ENCODE measurements around the gene ITK.

ITK gene

DNA sequence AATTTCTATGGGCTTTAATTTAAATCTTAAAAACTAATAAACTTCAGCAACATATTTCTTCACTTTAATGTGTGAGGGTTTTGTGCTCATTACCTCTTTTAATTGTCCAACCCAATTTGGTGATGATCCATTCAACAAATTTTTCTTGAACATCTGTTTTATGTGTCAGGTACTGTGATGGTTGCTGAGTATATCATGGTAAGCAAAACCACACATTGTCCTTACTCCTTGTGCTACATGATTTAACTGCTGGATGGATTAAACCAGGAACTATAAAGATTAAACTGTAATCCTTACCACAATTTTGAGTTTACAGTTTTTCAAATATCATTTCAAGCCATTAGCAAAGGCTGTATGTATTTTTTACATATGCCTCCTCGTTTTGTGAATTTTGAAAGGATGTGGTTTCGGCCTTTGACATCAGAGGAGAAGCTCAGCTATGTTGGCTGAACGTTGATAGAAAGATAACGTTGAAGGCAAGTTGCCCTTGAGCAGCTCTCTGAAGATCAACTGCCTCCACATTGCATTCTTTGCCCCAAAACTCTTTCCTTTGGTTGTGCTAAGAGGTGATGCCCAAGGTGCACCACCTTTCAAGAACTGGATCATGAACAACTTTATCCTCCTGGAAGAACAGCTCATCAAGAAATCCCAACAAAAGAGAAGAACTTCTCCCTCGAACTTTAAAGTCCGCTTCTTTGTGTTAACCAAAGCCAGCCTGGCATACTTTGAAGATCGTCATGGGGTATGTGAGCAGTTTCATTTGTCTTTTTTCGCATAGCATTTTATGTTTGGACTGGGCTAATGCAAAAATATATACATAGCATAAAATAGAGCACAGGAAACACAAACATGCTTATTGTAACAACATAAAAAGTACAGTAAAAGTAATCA is at the start of gene ITK:
ITK (plus strand) TSS at position 467 of the 891 bp plus-strand sequence; CDS start at position 605, 138 bp downstream.
- DNase-seq = peak in 1 of 2 experiments; percentile 42

DNA sequence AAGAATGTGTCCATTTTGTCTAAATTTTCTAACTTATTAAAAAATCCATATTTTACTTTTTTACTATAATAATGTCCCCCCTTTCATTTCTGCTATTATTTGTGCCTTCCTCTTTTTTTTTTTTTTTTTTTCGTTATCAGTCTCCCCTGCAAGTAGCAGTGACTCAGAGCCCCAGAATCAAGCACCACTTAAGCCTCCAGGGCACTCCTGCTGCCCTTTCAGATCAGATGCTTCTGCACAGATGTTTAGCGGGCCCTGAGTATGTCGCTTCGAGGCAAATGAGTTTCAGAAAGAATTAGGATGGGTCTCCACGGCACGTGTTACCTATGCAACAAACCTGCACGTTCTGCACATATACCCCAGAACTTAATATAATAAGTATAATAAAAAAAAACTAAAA is 49.7 kb upstream of the ITK start:
- DNase-seq = no peak

DNA sequence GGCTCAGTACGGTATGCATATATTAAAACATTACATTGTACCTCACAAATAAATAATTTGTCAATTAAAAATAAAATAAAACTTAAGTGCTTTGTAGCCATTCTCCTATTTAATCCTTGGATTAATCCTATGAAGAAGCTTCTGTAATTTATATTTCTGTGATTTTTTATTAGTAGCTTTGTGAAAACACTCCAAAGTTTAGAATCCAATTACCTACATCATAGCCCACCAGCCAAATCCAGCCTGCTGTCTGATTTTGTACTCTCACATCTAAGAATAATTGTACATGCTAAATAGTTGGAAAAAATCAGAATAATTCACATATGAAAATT is 48.4 kb upstream of the ITK start:
- DNase-seq = no peak

DNA sequence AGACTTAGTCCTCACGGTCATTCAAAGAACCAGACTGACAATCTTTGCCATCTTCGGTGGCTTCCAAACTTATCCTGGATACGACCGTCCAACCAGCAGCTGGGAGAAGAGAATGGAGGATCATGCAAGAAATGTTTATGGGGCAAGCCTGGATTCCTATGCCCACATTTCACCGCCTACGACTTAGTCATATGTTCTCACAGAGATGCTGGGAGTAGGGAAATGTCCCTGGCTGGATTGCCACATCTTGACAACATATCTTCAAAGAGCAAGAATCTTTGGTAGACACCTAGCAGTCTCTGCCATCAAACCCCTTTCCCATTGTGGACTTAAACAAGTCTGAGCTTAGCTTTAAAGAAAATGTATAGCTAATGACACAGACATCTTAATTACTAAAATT is 42.9 kb upstream of the ITK start:
- no peak for DNase-seq

DNA sequence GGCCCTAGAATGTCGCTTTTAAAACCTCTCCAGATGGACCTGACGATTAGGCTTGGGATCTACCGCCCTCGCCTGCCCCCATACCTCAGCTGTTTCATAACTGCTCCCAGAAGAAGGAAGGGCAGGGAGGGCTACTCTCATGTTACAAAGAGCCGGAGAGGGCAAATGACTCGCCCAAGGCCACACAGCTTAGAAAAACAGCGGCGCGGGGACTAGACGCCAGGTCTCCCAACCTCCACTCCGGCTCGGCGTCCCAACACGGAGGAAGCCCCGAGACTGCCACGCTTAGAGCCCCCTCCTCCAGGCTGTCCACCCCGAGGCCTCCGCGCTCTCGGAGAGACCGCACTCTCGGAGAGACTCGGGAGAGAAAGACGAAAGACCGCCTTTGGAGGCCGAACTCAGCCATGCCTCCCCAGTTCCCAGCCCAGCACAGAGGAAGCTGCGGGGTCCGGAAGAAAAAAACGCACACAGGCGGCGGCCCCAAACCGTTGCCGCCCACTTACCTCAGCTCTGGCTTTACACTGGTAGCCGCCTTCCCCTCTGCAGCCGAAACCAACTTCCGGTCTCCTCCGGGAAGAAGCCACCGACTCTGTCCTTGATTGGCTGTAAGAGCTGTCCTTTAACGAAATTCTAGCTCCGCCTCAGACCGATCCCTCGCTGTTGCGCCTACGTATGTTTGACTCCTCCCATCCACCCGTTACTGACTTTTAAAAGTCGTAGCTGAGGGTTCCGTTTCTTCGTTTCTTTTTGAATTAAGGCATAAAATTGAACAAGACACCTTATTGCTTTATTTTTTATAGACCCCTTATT is 38.1 kb upstream of the ITK start, which contains the start of gene MED7:
MED7 (minus strand) TSS at position 549 of the 810 bp plus-strand sequence. CDS start 3,434 bp downstream, outside the sequence.
- peak; percentile 75 to 94 for DNase-seq

DNA sequence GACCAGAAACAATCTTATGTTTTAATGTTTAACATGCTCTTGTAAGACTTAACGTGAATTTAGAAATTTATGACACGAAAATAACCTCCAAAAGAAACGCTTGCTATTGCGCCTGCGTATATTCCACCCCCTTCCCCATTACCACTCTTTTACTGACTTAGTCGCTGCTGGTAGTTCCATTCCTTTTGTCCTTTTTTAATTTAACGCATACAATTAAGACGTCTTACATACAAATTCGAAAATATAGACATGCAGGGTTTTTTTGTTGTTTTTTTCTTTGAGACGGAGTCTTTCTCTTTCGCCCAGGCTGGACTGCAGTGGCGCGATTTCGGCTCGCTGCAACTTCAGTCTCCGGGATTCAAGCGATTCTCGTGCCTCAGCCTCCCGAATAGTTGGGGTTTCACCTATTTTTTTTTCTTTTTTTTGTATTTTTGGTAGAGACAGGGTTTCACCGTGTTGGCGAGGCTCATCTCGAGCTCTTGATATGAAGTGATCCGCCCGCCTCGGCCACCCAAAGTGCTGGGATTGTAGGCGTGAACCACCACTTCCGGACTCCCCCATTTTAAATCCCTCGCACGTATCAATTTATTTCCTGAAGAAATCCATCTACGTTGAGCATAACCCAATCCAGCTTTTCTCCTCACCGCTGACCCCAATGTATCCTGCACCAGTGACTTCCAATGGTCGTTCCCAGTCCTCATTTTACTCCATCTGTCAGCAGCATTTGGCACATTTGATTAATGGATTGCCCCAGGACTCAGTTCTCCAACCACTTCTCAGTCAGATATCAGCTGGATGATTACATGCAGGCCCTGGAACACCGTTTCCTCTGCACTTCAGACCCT is 37.3 kb upstream of the ITK start:
- peak; percentile 33 to 36 for DNase-seq

DNA sequence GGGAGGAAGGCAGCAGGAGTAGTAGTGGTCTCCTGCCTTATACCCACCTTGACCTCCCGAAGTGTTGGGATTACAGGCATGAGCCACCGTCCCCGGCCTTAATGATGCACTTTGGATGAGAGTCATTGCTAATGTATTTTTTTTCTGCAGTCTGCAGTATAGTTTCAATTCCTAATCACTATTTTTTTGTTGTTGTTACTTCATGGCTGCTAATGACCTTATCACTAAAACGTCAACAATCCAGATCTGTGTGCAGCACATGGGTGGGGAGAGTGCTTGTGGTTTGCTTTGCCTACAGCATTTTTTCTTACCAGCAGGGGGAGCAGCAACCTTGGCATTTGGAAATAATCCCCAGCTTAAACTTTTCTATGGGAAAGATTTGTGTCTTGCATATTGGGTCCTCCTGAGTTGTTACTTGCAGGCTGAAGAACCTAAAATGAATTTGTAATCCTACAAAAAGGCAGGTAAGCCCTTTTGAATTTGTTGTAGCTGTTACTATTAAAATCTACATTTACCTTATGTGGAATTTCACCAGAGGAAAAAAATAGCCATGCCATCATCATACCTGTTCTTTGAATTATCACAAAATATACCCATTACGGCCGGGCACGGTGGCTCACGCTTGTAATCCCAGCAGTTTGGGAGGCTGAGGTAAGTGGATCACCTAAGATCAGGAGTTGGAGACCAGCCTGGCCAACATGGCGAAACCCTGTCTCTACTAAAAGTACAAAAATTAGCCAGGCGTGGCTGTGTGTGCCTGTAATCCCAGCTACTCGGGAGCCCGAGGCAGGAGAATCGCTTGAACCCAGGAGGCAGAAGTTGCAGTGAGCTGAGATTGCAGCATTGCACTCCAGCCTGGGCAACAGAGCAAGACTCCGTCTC is 31.7 kb upstream of the ITK start:
- peak; percentile 69 to 77 for DNase-seq

DNA sequence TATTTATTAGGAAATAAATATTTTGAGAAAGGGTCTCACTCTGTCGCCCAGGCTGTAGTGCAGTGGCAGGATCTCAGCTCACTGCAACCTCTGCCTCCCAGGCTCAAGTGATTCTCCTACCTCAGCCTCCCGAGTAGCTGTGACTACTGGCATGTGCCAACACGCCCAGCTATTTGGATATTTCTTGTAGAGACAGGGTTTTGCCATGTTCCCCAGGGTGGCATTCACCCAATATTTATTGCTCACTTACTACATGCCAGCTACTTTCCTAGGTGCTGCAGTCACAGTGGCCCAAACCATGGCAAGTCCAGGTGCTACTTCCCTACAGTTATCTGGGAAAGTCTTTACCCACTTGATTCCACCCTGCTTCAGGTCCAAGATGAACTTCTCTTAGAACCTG is 29.6 kb upstream of the ITK start:
- DNase-seq = no peak

DNA sequence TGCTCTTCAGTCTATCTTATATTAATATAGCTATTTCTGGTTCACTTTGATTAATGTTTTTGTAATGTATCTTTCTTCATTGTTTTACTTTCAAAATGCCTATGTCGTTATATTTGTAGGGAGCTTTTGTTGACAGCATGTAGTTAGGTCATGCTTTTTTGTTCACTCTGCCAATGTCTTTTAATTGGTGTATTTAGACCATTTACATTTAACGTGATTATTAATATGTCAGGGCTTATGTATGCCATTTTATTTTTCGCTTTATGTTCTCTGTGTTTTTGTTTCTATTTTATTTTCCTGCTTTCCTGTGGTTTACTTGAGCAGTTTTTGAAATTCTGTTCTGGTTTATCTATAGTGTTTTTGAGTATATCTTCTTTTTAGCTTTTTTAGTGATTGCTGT is 25.3 kb upstream of the ITK start:
- no peak for DNase-seq

DNA sequence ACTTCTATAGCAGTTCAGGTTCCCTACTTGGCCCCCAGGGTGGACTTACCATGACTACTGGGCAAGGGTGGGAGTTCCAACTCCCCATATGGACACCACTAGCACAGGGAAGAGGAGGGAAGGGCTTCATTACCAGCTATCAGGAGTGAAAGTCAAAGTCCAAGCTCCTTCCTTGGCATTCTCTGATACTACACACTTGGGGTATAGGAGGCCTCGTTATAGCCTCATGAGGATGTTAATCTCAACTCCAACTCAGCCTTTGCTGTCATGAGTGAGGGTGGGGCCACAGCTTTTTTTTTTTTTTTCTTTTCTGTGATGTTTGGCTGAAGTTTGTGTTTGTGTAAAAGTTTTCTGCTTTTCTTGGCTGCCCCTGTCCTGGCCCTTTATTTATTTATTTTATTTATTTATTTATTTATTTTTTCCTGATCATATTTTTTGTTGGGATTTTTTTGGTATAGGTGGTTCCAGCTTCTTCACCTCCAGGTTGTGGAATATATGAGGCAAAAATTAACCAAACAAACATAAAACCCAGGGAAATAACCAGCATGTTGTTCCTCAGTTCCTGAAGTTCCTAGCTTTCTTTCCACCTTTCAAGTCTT is 23.2 kb upstream of the ITK start:
- no peak for DNase-seq

DNA sequence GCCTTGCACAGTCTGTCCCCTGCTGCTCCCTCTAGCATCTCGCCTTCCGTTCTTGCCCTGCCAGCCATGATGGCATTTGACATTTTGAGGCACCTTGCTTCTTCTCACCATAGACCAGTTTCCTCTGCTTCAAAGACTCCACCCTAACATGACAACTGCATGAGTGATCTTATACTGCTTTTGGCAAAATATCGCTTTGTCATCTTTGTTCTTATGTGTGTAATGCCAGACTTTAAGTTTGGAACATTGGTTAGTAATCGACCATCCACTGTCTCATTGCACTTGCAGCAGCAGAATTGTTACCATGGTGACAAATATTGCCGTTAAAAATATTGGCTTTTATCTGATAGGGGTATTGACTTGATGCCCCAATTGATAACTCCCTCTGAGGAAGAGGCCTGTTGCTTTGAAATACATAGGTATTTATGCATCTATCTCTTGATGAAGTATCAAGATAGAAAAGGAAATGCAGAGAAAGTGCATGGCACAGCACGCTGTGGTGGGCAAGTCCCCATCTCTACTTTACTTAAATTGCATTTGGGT is 21.4 kb upstream of the ITK start:
- peak in 1 of 2 experiments; percentile 48 for DNase-seq

DNA sequence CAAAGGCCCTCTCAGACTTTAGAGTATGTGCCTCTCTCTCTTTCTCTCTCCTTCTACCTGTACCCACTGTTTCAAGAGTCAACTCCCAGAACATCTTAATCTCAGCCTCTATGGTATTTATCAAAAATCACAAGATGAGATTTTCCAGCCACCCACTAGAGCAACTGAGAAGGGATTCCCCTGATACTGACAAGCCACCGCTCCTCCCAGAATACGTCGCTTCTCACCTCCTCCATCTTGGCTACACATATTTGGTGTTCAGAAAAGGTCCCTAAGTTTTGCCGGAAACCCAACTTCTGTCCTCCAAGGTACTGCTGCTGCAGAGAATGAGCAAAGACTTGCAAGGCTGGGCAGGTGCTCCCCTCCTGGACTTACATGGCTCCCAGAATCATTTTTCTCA is 20.6 kb upstream of the ITK start:
- DNase-seq = peak in 1 of 2 experiments; percentile 52

DNA sequence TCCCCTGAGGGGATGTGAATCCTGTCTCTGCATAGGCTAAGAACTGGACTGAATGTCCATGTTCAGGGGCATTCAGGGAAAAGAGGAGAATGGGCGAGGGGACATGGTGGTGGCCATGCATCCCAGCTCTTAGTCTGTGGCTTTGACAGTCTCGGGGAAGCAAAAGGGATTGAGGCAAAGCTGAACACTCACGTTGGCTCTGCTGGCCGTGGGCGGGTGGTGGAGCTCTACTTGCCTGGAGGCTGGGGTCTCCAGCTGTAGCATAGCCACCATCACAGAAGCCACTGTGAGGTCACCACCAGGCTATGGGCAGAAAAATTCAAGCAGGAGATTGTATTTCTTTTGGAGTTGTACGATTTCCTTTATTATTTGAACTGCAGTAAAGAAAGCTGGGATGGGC is 18.6 kb upstream of the ITK start:
- no peak for DNase-seq

DNA sequence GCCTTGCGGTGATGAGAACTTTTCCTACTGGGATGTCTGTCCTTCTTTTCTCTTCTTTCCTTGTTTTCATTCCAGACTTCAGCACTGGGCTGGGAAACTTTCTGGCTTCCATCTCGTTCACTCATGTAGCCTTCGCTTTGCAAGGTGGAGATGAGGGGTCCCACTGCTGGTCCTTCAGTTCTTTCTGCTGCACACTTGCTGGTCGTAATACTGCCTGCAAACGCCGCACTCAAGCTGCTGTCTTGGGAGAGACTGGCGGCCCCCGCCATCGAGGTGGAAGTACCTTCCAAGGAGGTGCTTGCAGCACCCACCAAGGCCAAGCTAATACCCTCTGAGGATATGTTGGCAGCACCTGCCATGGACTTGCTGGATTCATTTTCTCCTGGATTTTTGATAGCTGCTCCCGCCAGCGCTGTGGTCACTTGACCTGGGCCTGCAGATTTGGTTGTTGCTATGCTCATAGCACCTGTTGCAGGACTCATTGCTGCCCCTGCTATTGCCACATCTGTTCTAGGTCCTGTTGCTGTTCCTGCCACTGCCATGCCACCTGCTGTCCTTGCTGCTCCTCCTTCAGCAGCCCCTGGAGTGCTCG is 17.6 kb upstream of the ITK start:
- no peak for DNase-seq

DNA sequence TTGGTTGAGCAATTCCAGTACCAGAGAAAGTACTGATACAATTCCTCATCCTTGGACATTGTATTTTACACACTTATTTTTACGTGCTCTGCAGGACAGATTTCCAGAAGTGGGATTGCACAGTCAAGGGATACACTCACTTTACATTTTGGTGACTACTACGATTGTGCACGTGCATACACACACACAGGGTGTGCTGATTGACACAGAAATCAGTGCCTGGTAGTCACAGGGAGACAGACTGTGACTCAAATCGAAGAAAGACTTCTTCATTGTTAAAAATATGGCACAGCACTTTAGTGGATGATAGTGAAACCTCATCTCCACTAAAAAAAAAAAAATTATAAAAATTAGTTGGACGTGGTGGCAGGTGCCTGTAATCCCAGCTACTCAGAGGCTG is 16.1 kb upstream of the ITK start:
- no peak for DNase-seq

DNA sequence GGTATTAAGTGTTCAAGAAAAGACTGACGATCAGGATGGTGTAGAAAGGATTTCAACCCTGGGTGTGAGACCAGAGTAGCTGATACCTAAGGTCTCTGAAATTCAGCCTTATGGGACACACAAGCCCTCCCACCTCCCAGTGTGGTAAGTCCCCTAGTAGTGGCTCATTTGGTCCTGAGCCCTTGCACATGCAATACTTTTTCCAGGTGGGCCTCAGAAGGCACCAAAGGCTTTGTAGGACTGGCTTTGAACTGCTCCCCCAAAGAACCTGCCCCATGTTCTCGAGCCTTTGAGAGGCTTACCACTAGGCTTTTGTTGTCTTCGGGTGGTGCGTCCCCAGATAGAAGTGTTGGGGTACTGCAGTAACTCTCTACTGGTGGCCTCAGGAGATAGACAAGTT is 15.4 kb upstream of the ITK start:
- no peak for DNase-seq

DNA sequence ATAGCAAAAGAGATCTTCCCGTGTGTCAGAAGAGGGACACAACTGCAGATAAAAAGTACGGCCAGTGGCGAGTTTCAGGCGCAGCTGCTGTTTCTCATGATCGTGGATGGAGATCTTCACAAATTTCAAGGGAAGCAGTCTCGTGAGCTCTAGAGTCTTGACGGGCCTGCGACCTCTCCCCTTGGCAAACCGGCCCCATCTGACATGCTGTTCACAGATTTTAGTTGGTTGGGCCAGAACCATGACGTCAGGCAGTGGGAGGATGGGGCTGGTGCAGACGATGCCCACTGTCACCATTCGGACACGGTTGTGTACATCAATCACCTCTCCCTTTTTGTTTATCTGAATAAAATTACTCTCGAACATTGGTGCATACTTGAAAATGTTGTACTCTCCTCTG is 15.0 kb upstream of the ITK start:
- no peak for DNase-seq

DNA sequence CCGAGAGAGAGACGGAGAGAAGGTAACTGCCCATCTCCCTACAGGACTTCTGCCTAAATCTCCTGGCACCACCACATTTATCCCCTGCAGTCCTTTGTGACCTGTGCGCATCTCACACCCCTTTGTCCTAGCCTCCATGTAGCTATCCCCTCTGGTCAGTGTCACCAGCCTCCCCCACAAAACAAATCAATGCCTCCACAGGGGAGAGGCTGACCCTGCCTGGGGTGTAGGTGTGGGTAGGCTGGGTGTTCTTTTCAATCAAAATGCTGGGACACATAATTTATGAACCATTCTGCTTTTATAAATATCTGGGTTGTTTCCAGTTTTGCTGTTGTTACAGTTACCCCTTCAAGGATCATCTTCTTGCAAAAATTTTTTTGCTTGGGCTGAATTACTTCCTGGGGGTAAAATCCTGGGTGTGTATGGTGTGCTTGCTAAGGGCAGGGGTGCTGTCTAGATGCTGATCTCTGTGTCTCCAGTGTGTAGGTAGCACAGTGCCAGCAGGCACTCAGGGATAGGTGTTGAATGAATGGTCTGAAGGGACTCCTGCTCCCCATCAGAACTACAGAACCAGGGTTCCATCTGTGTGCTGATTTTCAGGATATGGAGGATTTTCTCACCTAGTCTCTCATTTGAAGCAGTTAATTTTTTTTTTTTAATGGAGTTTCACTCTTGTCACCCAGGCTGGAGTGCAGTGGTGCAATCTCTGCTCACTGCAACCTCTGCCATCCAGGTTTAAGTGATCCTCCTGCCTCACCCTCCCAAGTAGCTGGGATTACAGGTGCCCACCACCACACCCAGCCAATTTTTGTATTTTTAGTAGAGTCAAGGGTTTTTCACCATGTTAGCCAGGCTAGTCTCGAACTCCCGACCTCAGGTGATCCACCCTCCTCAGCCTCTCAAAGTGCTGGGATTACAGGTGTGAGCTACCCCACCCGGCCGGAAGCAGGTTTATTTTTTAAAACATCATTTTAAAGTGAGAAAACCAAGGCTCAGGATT is 14.1 kb upstream of the ITK start, which contains the start of gene GARIN3:
GARIN3 (minus strand) TSS at position 51 of the 1,000 bp plus-strand sequence. CDS start 96 bp downstream, outside the sequence.
- DNase-seq = no peak

DNA sequence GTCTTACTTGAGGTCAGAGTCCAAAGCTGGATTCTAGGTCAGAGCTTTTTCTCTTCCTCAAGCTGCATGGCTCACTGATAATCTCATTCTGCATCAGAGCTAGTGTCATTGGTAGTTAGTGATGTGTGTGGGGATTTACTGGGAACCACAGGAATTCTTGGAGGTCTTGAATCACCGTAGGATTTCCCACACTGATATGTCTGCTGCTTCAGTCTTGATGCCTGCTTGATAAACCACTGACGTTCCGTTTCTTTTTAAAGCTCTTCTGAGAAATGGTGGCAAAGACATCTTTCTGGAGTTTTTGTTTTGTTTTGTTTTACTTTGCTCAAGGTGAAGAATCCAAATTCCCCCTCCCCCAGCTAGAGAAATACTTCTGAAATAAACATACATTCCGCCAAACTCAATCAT is 13.4 kb upstream of the ITK start:
- no peak for DNase-seq

Data from stimulated activated CD4-positive, alpha-beta T cell treated with anti-CD3 and anti-CD28 coated beads, Interleukin-4, amount 100 ng/mL, for 4 hours (primary cell).